ENCODE results near the gene TSHZ3.

The TSHZ3 gene

DNA sequence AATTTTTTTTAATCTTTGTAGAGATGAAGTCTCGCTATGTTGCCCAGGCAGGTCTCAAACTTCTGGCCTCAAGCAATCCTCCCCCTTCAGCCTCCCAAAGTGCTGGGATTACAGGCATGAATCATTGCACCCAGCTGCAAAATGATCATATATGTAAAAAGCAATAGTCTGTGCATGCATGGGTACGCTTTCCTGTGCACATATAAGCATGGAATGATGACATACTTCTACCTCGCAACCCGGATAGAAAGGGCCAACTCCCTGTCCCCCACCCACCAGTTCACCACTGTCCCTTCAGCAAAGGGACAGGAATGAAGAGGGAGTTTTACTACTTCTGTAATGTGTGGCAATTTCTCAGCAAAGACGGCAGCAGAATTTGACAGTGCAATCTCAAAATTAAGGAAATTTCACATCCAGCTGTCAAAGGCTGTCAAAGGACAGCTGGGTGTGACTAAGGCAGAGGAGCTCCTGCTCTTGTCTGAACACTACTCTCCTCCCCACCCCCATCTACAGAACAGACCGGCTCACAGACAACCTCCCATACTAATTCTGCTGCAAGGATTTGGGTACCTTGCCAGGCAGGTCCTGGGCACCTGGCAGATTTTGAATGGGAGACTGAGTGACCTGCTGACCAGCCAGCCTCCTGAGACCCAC lies 95.6 kb downstream of the TSHZ3 start:
- TF ChIP-seq, protein P1, sequence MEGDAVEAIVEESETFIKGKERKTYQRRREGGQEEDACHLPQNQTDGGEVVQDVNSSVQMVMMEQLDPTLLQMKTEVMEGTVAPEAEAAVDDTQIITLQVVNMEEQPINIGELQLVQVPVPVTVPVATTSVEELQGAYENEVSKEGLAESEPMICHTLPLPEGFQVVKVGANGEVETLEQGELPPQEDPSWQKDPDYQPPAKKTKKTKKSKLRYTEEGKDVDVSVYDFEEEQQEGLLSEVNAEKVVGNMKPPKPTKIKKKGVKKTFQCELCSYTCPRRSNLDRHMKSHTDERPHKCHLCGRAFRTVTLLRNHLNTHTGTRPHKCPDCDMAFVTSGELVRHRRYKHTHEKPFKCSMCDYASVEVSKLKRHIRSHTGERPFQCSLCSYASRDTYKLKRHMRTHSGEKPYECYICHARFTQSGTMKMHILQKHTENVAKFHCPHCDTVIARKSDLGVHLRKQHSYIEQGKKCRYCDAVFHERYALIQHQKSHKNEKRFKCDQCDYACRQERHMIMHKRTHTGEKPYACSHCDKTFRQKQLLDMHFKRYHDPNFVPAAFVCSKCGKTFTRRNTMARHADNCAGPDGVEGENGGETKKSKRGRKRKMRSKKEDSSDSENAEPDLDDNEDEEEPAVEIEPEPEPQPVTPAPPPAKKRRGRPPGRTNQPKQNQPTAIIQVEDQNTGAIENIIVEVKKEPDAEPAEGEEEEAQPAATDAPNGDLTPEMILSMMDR (IDR thresholded peaks at IDR 0.05): no peak
- TF ChIP-seq ZFX (IDR thresholded peaks at IDR 0.05; ENCODE audit: borderline replicate concordance): no peak
- no peak overlapping the region for H3K27ac ChIP-seq

DNA sequence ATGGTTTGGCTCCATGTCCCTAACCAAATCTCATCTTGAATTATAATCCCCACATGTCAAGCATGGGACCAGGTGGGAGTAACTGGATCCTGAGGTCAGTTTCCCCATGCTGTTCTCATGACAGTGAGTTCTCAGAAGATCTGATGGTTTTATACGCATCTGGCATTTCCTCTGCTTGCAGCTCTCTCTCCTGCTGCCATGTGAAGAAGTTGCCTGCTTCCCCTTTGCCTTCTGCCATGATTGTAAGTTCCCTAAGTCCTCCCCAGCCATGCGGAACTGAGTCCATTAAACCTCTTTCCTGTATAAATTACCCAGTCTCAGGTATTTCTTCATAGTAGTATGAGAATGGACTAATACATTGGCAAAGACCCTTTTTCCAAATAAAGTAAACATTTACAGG lies 96.8 kb downstream of the TSHZ3 start:
- TF ChIP-seq, protein P1 (IDR thresholded peaks at IDR 0.05): no peak
- TF ChIP-seq ZFX (IDR thresholded peaks at IDR 0.05; ENCODE audit: borderline replicate concordance): no peak
- H3K27ac ChIP-seq: no peak overlapping the region

DNA sequence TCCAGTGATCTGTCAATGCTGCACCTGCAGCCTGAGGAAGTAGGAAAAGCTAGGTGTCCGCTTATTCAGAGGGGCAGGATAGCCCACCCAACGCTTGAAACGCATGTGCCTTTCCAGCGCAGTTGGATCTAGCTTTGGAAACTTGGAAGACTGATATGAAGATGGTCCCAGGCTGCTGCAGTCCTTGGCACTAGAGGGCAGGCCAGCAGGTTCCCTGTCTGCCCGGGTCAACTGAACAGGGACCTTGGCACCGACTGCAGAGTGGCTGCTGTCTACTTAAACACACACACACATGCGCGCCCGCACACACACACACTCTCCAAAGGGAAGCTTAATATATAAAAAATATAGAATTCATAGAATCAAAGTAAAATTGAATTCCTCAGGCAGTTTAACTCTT lies 100.0 kb downstream of the TSHZ3 start:
- H3K27ac ChIP-seq: no peak overlapping the region
- TF ChIP-seq ZFX (IDR thresholded peaks at IDR 0.05; ENCODE audit: borderline replicate concordance): no peak
- TF ChIP-seq, protein P1 (IDR thresholded peaks at IDR 0.05): 0 out of 2 replicates have a peak, but pooled peaks have one; percentile 14

- no peak overlapping the region for H3K27ac ChIP-seq
- TF ChIP-seq ZFX (IDR thresholded peaks at IDR 0.05; ENCODE audit: borderline replicate concordance): no peak
- TF ChIP-seq, protein P1 (IDR thresholded peaks at IDR 0.05): no peak
Measured at GRCh38 chr19:31235806-31236205, 113.4 kb downstream of the TSHZ3 start.

- TF ChIP-seq, protein P1 (IDR thresholded peaks at IDR 0.05): no peak
- TF ChIP-seq ZFX (IDR thresholded peaks at IDR 0.05; ENCODE audit: borderline replicate concordance): no peak
- no peak overlapping the region for H3K27ac ChIP-seq
Measured at GRCh38 chr19:31233295-31233800, 115.9 kb downstream of the TSHZ3 start.

DNA sequence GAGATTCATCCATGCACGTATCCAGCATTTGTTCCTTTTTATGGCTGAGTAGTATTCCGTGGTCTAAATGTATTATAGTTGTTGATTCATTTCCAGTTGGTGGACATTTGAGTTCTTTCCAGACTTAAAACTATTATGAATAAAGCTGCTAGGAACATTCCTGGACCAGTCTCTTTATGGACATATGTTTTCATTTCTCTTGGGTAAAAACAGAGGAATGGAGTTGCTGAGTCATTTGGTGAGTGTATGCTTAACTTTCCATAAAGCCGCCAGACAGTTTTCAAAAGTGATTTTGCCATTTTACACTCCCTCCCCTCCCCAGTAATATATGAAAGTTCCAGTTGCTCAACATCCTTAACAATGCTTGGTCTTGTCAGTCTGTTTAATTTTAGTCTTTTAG lies 116.4 kb downstream of the TSHZ3 start:
- TF ChIP-seq, protein P1 (IDR thresholded peaks at IDR 0.05): no peak
- TF ChIP-seq ZFX (IDR thresholded peaks at IDR 0.05; ENCODE audit: borderline replicate concordance): no peak
- H3K27ac ChIP-seq: no peak overlapping the region

GRCh38 chr19:31232180-31232579 lies 117.1 kb downstream of the TSHZ3 start:
- no peak overlapping the region for H3K27ac ChIP-seq
- TF ChIP-seq ZFX (IDR thresholded peaks at IDR 0.05; ENCODE audit: borderline replicate concordance): no peak
- TF ChIP-seq, protein P1 (IDR thresholded peaks at IDR 0.05): no peak

All from 22Rv1 (cell line).